Lower lobe of right lung (tissue), 2 donors: ENCODE measurements around the gene ALS2CL. TPM values are rescaled to one million over a fixed set of nuclear protein-coding genes. Genes with fewer than 3 reads are reported as not detected.

Experiments used
- ATAC-seq, 2 donors: fragments of 200-7000 bp; cut with Tn5 transposase; one replicate each; pipeline ENCODE4 v1.9.1; 2020 to 2022; ENCODE audit warnings: mild to moderate bottlenecking in 2 of 2, moderate library complexity in 2 of 2
- DNase-seq: peaks from one replicate; pipeline ENCODE4 v3.0.0-alpha.2; 2020
- H3K27ac ChIP-seq: fragments of 200-600 bp; one replicate; pipeline ENCODE4 v1.8.0; 2022
- H3K27me3 ChIP-seq: fragments of 200-600 bp; one replicate; pipeline ENCODE4 v1.8.0; 2022; ENCODE audit warnings: low read depth
- H3K36me3 ChIP-seq: fragments of 200-600 bp; one replicate; pipeline ENCODE4 v1.8.0; 2022; ENCODE audit warnings: mild to moderate bottlenecking
- H3K4me1 ChIP-seq: fragments of 200-600 bp; one replicate; pipeline ENCODE4 v1.8.0; 2022
- H3K4me3 ChIP-seq: fragments of 200-600 bp; one replicate; pipeline ENCODE4 v1.8.0; 2022; ENCODE audit warnings: mild to moderate bottlenecking
- H3K9me3 ChIP-seq: fragments of 200-600 bp; one replicate; pipeline ENCODE4 v1.8.0; 2022
- intact Hi-C: fragments of 100-400 bp; cut with DNase I; formaldehyde crosslinking; loops from one replicate; pipeline ENCODE4 v1.11.0; 2022
- total RNA-seq: library from RNA; stranded (reverse); fragmentation: NEBNext Ultra II Directional; extraction: Animal tissue kit (Norgen Biotek cat#: 25700); gene quantifications from one replicate; pipeline ENCODE4 v1.2.1, GENCODE V29; 2021
- TF ChIP-seq, protein P1 (sequence below): fragments of 200-600 bp; IDR thresholded peaks from one replicate; pipeline ENCODE4 v1.8.0; 2022; ENCODE audit warnings: antibody characterized with exemption, mild to moderate bottlenecking
- donor health status: DM: no; HTN: yes; CAD: no; lungs with severe emphysema.

The ALS2CL gene
- total RNA-seq, 1 donor from 2014 or later, result 59.7 TPM

DNA sequence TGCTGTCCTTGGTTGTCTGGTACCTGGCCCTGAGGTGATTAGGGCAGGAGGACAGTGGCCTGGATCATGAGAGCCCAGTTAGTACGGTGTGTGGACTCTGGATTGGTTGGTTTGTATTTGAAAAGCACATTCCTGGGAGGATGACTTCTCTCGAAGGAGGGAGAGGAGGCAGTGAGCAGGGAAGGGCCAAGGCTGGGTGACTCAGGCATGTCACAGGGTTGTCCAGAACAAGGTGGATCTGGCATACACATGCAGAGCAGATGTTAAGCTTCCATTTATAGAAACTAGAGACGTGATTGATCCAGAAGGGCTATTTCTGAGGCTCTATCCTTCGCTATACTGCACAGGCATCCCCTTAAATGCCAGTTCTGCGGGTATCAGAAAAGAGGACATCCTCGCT lies 46.8 kb downstream of the ALS2CL start:
- Histone ChIP-seq H3K27ac (no peak overlapping the region), H3K9me3 (no peaks in the 10 kb centered on the region), H3K36me3 (no peaks in the 10 kb centered on the region), H3K4me1 (no peaks in the 10 kb centered on the region), H3K27me3 (no peaks in the 10 kb centered on the region), H3K4me3 (no peak overlapping the region)
- intact Hi-C loops, result no loop called here
- TF ChIP-seq, protein P1, sequence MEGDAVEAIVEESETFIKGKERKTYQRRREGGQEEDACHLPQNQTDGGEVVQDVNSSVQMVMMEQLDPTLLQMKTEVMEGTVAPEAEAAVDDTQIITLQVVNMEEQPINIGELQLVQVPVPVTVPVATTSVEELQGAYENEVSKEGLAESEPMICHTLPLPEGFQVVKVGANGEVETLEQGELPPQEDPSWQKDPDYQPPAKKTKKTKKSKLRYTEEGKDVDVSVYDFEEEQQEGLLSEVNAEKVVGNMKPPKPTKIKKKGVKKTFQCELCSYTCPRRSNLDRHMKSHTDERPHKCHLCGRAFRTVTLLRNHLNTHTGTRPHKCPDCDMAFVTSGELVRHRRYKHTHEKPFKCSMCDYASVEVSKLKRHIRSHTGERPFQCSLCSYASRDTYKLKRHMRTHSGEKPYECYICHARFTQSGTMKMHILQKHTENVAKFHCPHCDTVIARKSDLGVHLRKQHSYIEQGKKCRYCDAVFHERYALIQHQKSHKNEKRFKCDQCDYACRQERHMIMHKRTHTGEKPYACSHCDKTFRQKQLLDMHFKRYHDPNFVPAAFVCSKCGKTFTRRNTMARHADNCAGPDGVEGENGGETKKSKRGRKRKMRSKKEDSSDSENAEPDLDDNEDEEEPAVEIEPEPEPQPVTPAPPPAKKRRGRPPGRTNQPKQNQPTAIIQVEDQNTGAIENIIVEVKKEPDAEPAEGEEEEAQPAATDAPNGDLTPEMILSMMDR, result no peak
- ATAC-seq (no peak), DNase-seq (no peak)

DNA sequence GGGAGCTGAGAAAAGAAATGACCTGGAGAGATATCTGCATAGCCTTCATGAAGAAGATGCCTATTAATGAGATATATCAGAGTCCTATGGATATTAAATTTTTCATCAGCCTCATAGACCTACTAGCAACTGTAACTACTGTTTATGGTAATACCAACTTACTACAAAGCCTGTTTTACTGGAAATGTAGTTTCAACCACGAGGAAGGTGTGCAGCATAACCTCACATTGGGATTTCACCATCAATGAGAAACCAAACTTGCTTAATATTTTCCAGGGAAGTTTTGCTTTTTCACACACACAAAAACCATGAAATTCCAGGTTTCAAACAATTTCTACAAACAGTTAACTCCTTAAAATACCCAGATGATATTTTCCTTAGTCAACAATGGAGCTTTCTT lies 49.8 kb downstream of the ALS2CL start:
- no peak for ATAC-seq
- TF ChIP-seq, protein P1, result no peak
- no peaks in the 10 kb centered on the region for H3K9me3 ChIP-seq
- intact Hi-C loops, result no loop called here
- no peak for DNase-seq
- no peaks in the 10 kb centered on the region for H3K27me3 ChIP-seq
- H3K4me1 ChIP-seq, result no peaks in the 10 kb centered on the region
- no peaks in the 10 kb centered on the region for H3K36me3 ChIP-seq
- H3K27ac ChIP-seq, result no peak overlapping the region
- no peak overlapping the region for H3K4me3 ChIP-seq

DNA sequence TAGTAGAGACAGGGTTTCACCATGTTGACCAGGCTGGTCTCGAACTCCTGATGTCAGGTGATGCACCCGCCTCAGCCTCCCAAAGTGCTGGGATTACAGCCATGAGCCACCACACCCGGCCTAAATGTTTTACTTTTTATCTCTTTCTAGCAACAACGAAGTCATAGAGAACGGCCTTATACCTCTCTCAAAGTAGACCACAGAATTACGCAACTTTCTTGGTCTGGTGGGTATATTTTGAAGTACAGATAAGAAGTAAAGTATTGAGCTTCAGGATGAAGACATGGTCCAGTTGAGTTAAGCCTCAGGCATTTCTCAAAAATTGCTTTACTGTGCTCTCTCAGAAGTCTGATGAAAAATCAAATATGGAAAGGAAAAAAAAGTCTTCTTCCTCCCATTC lies 50.5 kb downstream of the ALS2CL start:
- intact Hi-C loops, result no loop called here
- Histone ChIP-seq H3K27ac (no peak overlapping the region), H3K4me1 (no peaks in the 10 kb centered on the region), H3K27me3 (no peaks in the 10 kb centered on the region), H3K4me3 (no peak overlapping the region), H3K36me3 (no peaks in the 10 kb centered on the region), H3K9me3 (no peaks in the 10 kb centered on the region)
- TF ChIP-seq, protein P1, result no peak
- DNase-seq, result no peak
- no peak for ATAC-seq

DNA sequence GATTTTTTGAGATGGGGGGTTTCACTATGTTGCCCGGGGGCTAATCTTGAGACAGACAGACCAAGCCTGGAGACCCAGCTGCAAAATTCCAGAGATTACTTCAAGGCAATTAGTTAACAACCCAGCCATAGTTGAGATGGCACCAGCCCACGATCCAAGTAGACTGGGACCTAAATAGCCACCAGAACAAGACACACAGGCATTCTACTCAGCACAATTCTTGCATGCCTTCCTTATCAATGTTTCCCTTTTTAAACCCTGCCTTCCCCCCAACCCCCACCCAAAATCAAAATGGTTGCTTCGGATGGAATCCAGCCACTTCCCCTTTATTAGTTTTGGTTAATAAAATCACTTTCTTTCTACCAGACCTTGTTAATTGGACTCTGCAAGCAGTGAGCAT lies 52.6 kb downstream of the ALS2CL start:
- no peaks in the 10 kb centered on the region for H3K36me3 ChIP-seq
- intact Hi-C loops, result no loop called here
- H3K27ac ChIP-seq, result no peak overlapping the region
- no peak for ATAC-seq
- no peak for DNase-seq
- H3K4me1 ChIP-seq, result no peaks in the 10 kb centered on the region
- no peaks in the 10 kb centered on the region for H3K27me3 ChIP-seq
- no peak overlapping the region for H3K4me3 ChIP-seq
- H3K9me3 ChIP-seq, result no peaks in the 10 kb centered on the region
- TF ChIP-seq, protein P1, result no peak

DNA sequence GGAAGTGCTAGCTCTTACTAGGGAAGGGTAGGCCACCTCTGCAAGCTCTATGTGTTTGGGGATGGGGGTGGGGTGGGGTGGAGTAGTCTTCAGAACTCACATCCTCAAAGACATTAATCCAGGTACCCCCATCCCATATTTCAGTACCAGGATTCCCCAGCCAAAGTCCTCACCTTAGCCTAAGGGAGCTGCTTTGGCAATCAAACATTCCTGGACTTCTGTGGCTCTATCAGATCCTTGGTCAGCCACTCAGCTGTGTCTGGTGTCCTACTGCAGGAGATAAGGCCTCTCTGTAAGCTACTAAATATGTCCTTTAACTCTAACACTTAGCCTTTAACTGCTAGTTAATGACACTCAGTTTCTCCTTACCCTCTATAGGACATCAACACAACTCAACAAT lies 54.3 kb downstream of the ALS2CL start:
- no peaks in the 10 kb centered on the region for H3K9me3 ChIP-seq
- H3K27me3 ChIP-seq, result no peaks in the 10 kb centered on the region
- intact Hi-C loops, result no loop called here
- TF ChIP-seq, protein P1, result no peak
- DNase-seq, result no peak
- H3K4me3 ChIP-seq, result no peak overlapping the region
- no peak for ATAC-seq
- H3K36me3 ChIP-seq, result no peaks in the 10 kb centered on the region
- no peaks in the 10 kb centered on the region for H3K4me1 ChIP-seq
- H3K27ac ChIP-seq, result no peak overlapping the region

DNA sequence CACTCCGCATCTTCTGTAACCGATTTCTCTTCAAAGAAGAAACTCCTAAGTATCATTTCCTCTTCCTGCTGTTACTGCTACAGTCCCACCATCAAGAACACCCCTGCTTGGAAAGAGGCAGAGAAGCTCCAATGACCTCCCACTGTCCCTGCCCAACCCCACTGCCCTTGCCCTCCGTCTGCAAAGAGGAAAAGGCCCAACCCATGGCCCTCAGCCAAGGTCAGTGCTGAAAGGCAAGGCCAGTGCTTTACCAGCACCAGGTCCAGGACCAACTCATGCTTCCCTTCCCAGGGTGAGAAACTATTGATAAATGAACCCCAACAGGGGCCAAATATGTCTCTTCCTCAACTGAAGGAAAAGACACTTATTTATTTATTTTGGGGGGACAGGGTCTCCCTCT lies 58.6 kb downstream of the ALS2CL start:
- no peaks in the 10 kb centered on the region for H3K27me3 ChIP-seq
- no peaks in the 10 kb centered on the region for H3K36me3 ChIP-seq
- TF ChIP-seq, protein P1, result no peak
- H3K4me3 ChIP-seq, result no peak overlapping the region
- intact Hi-C loops, result no loop called here
- no peak overlapping the region for H3K27ac ChIP-seq
- no peak for DNase-seq
- peaks cover 8% of the 10 kb centered on the region for H3K4me1 ChIP-seq
- no peaks in the 10 kb centered on the region for H3K9me3 ChIP-seq
- no peak for ATAC-seq
